Keratinocyte (primary cell): Measurements from ENCODE around the gene METTL26. TPM values are rescaled to one million over a fixed set of nuclear protein-coding genes. Genes with fewer than 3 reads are reported as not detected.

Experiments
- DNase-seq: peaks from one replicate; pipeline ENCODE4 v3.0.0-alpha.2; 2011; ENCODE audit warnings: low read depth, missing footprints, low spot score
- FAIRE-seq: peaks from 2 replicates; lab custom pipeline; 2011; peaks lifted over from hg19 to GRCh38; lab: Jason Lieb, UNC
- H2AFZ ChIP-seq: 2 replicates; pipeline ENCODE4 v1.6.0; 2012; ENCODE audit warnings: low read length, control low read depth, inconsistent platforms; ENCODE audit not compliant: control insufficient read depth
- H3K27ac ChIP-seq: 2 replicates; pipeline ENCODE4 v1.5.1; 2011; ENCODE audit warnings: low read length; ENCODE audit not compliant: control insufficient read depth, insufficient read depth
- H3K27me3 ChIP-seq: 3 replicates; pipeline ENCODE4 v1.6.0; 2011; ENCODE audit warnings: low read length; ENCODE audit not compliant: control insufficient read depth, insufficient read depth; ENCODE audit errors: extremely low read depth
- H3K36me3 ChIP-seq, 2 experiments: 2 replicates in 1 of 2; 3 replicates in 1 of 2; pipeline ENCODE4 v1.5.1; 2011; ENCODE audit warnings: low read length in 2 of 2, mild to moderate bottlenecking in 1 of 2; ENCODE audit not compliant: control insufficient read depth in 2 of 2, insufficient read depth in 2 of 2; ENCODE audit errors: extremely low read depth in 1 of 2
- H3K4me1 ChIP-seq: 3 replicates; pipeline ENCODE4 v1.5.1; 2011; ENCODE audit warnings: low read length; ENCODE audit not compliant: control insufficient read depth, insufficient read depth; ENCODE audit errors: extremely low read depth
- H3K4me2 ChIP-seq: 3 replicates; pipeline ENCODE4 v1.6.0; 2011; ENCODE audit warnings: low read depth, low read length; ENCODE audit not compliant: control insufficient read depth, insufficient read depth; ENCODE audit errors: extremely low read depth
- H3K4me3 ChIP-seq, 3 experiments: fragments of 200-600 bp in 1 of 3; sonication (generic) in 1 of 3; 2 replicates in 2 of 3; 3 replicates in 1 of 3; pipeline ENCODE4 v1.5.1; 2011 to 2016; ENCODE audit warnings: low read length in 3 of 3, mild to moderate bottlenecking in 3 of 3, control low read depth in 2 of 3, inconsistent platforms in 1 of 3, low read depth in 1 of 3, mixed read lengths in 1 of 3, mixed run types in 1 of 3, moderate library complexity in 1 of 3; ENCODE audit not compliant: control insufficient read depth in 2 of 3, insufficient read depth in 2 of 3; ENCODE audit errors: extremely low read depth in 1 of 3
- H3K79me2 ChIP-seq: 2 replicates; pipeline ENCODE4 v1.6.0; 2012; ENCODE audit warnings: low read length; ENCODE audit not compliant: control insufficient read depth, insufficient read depth
- H3K9ac ChIP-seq: 3 replicates; pipeline ENCODE4 v1.6.0; 2011; ENCODE audit warnings: low read length; ENCODE audit not compliant: control insufficient read depth, insufficient read depth; ENCODE audit errors: extremely low read depth
- H3K9me1 ChIP-seq: 3 replicates; pipeline ENCODE4 v1.6.0; 2011; ENCODE audit warnings: low read length; ENCODE audit not compliant: control insufficient read depth, insufficient read depth; ENCODE audit errors: extremely low read depth
- H3K9me3 ChIP-seq: 2 replicates; pipeline ENCODE4 v1.5.1; 2012; ENCODE audit warnings: low read depth, low read length; ENCODE audit not compliant: control insufficient read depth
- H4K20me1 ChIP-seq: 3 replicates; pipeline ENCODE4 v1.6.0; 2011; ENCODE audit warnings: low read length; ENCODE audit not compliant: control insufficient read depth, insufficient read depth; ENCODE audit errors: extremely low read depth
- CTCF ChIP-seq, 3 experiments: IDR thresholded peaks in 1 of 3; conservative IDR thresholded peaks in 1 of 3; optimal IDR thresholded peaks in 1 of 3; 2 replicates in 2 of 3; 3 replicates in 1 of 3; pipeline versions ENCODE3 to v1.5.1; 2011; ENCODE audit warnings: low read length in 3 of 3, mild to moderate bottlenecking in 3 of 3, moderate library complexity in 2 of 3, control low read depth in 1 of 3, inconsistent platforms in 1 of 3; ENCODE audit not compliant: insufficient read depth in 2 of 3; ENCODE audit errors: extremely low read depth in 1 of 3
- EZH2 ChIP-seq: IDR thresholded peaks from one replicate; pipeline ENCODE4 v1.6.1; 2012; ENCODE audit warnings: inconsistent platforms, mild to moderate bottlenecking, low read length, moderate library complexity
- dilution Hi-C: fragments of 300-500 bp; cut with MboI; formaldehyde crosslinking; loops from one replicate; pipeline ENCODE4 v1.7.0; 2020; ENCODE audit warnings: low sequenced_read_pairs; ENCODE audit not compliant: extremely low pct_ligation_motif_present
- polyA plus RNA-seq, 5 experiments: library from polyadenylated mRNA; depleted of rRNA in 3 of 5; stranded (reverse) in 3 of 5; stranded (forward) in 1 of 5; unstranded in 1 of 5; fragments of >200 nt; gene quantifications; 1 replicate in 1 of 5; 2 replicates in 3 of 5; 3 replicates in 1 of 5; pipeline versions ENCODE4 v1.2.1 to v1.2.3, GENCODE V29; 2011 to 2012; ENCODE audit warnings: missing spikeins in 2 of 5, low read depth in 1 of 5, low replicate concordance in 1 of 5

The METTL26 gene
- polyA plus RNA-seq, 1 donor (not counting 4 experiments of a cell fraction or from before 2014, with no cell fraction given): 46.9 TPM

- H3K79me2 ChIP-seq: peaks cover 7% of the 10 kb centered on the region
- no peak overlapping the region for H2AFZ ChIP-seq
- no peaks in the 10 kb centered on the region for H3K9me3 ChIP-seq
- H3K9me1 ChIP-seq: no peaks in the 10 kb centered on the region
- dilution Hi-C loops: no loop called here
- H3K27ac ChIP-seq: no peak overlapping the region
- H3K4me2 ChIP-seq: no peak overlapping the region
- H3K4me1 ChIP-seq: peaks cover 3% of the 10 kb centered on the region
- H3K36me3 ChIP-seq: no peaks in the 10 kb centered on the region
- no peaks in the 10 kb centered on the region for H3K27me3 ChIP-seq
- TF ChIP-seq CTCF (optimal IDR thresholded peaks at IDR 0.05 in 1 of 3, IDR thresholded peaks at IDR 0.05 in 1 of 3, conservative IDR thresholded peaks at IDR 0.05 in 1 of 3; ENCODE audit: extremely low read depth in 1 of 3, insufficient read depth in 2 of 3, low read length in 3 of 3) (no peak), EZH2 (no peak)
- no peak overlapping the region for H3K9ac ChIP-seq
- no peak overlapping the region for H3K4me3 ChIP-seq
- DNase-seq (no peak), FAIRE-seq (no peak)
- peaks cover 4% of the 10 kb centered on the region for H4K20me1 ChIP-seq
Observed at GRCh38 chr16:608019-608418, 28.1 kb downstream of the METTL26 start.

- Histone ChIP-seq H3K79me2 (peaks cover 7% of the 10 kb centered on the region), H4K20me1 (peaks cover 4% of the 10 kb centered on the region), H3K27ac (no peak overlapping the region), H2AFZ (no peak overlapping the region), H3K9me3 (no peaks in the 10 kb centered on the region), H3K36me3 (no peaks in the 10 kb centered on the region), H3K9ac (no peak overlapping the region), H3K27me3 (no peaks in the 10 kb centered on the region), H3K4me1 (peaks cover 3% of the 10 kb centered on the region), H3K9me1 (no peaks in the 10 kb centered on the region), H3K4me3 (no peak overlapping the region), H3K4me2 (no peak overlapping the region)
- TF ChIP-seq CTCF (optimal IDR thresholded peaks at IDR 0.05 in 1 of 3, IDR thresholded peaks at IDR 0.05 in 1 of 3, conservative IDR thresholded peaks at IDR 0.05 in 1 of 3; ENCODE audit: extremely low read depth in 1 of 3, insufficient read depth in 2 of 3, low read length in 3 of 3) (no peak), EZH2 (no peak)
- dilution Hi-C loops: no loop called here
- DNase-seq: no peak
- no peak for FAIRE-seq
Observed at GRCh38 chr16:606656-607307, 29.3 kb downstream of the METTL26 start.
